Brain microvascular endothelial cell (primary cell): ENCODE measurements around the gene IHH.

ENCODE experiments used
- DNase-seq: peaks from one replicate; pipeline ENCODE4 v3.0.0-alpha.2; 2020
- H3K27ac ChIP-seq: fragments of 250-450 bp; sonication (Bioruptor Pico); 2 replicates; pipeline ENCODE4 v1.5.1; 2020; ENCODE audit warnings: mild to moderate bottlenecking, moderate library complexity
- H3K27me3 ChIP-seq: fragments of 250-450 bp; sonication (Bioruptor Pico); replicated peaks from 2 replicates; pipeline ENCODE4 v1.5.1; 2020; ENCODE audit warnings: mild to moderate bottlenecking
- H3K36me3 ChIP-seq: fragments of 250-450 bp; sonication (Bioruptor Pico); replicated peaks from 2 replicates; pipeline ENCODE4 v1.5.1; 2020; ENCODE audit warnings: mild to moderate bottlenecking
- H3K4me3 ChIP-seq: 2 replicates; pipeline ENCODE4 v1.5.1; 2011; ENCODE audit warnings: low read depth, mild to moderate bottlenecking, control low read depth, low read length, moderate library complexity
- in situ Hi-C: cut with HindIII; loops from 2 replicates; pipeline ENCODE4 v1.10.0; 2017; ENCODE audit warnings: low sequenced_read_pairs, low pct_ligation_motif_present
- TF ChIP-seq, protein P1 (sequence below): IDR thresholded peaks from 2 replicates; pipeline ENCODE4 v1.5.1; 2011; ENCODE audit warnings: low read depth, mild to moderate bottlenecking, moderate library complexity, low read length, control low read depth, inconsistent platforms; ENCODE audit errors: missing control alignments

The IHH gene

DNA sequence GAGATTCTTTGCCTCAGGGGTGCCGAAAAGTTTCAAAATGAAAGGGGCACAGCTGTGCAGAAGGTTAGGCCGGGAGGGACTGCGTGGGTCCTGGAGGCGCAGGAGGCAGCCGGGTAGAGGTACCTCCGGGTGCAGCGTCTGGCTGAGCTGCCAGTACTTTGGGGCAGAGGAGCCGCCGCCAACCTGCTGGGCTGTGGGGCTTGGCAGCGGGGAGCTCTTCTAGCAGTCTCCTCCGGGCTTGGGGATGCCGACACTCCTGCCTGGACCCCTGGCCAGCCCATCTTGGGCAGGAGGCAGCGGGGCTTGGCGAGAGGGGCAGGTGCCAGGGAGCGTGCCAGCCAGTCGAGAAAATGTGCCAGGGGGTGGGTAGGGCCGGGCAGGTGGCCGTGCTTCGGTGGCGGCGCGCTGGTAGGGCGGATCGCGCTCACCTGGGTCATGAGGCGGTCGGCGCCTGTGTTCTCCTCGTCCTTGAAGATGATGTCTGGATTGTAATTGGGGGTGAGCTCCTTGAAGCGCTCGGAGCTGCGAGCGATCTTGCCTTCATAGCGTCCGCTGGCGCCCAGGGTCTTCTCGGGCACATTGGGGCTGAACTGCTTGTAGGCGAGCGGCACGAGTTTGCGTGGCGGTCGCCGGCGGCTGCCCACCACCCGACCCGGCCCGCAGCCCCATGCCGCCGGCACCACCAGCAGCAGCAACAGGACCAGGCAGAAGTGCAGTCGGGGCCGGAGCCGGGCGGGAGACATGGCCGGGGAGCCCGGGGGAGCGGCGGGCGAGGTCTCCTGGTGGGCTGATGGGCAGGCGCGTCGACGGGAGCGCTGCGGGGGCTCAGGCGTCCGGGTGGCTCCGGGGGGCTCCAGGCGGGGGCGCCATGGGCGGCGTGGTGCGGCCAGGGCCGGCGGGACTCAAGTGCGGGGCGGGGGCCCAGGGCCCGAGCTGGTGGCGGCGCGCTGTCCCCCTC is 717 bp downstream of the IHH start:
- TF ChIP-seq, protein P1, sequence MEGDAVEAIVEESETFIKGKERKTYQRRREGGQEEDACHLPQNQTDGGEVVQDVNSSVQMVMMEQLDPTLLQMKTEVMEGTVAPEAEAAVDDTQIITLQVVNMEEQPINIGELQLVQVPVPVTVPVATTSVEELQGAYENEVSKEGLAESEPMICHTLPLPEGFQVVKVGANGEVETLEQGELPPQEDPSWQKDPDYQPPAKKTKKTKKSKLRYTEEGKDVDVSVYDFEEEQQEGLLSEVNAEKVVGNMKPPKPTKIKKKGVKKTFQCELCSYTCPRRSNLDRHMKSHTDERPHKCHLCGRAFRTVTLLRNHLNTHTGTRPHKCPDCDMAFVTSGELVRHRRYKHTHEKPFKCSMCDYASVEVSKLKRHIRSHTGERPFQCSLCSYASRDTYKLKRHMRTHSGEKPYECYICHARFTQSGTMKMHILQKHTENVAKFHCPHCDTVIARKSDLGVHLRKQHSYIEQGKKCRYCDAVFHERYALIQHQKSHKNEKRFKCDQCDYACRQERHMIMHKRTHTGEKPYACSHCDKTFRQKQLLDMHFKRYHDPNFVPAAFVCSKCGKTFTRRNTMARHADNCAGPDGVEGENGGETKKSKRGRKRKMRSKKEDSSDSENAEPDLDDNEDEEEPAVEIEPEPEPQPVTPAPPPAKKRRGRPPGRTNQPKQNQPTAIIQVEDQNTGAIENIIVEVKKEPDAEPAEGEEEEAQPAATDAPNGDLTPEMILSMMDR: no peak
- Histone ChIP-seq H3K4me3 (no peak overlapping the region), H3K36me3 (no peaks in the 10 kb centered on the region), H3K27me3 (peaks cover 77% of the 10 kb centered on the region), H3K27ac (no peak overlapping the region)
- in situ Hi-C loops: no loop called here
- DNase-seq: no peak

DNA sequence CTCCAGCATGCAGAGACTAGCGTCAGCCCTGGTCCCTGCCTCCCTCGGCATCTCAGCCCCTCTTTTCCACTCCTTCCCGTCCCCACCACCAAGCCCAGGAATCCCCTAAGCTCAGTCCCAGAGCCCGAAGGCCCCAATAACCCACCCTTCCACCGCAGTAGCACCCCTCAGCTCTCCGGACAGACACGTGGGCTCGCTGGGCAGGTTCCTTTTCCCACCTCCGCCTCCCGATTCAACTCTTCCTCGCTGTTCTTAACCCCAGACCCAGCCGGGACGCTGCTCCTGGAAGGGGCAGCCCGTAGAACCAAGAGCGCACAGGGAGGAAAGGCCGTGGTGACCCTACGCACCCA is 1.4 kb downstream of the IHH start:
- TF ChIP-seq, protein P1: no peak
- Histone ChIP-seq H3K27me3 (peaks cover 77% of the 10 kb centered on the region), H3K36me3 (no peaks in the 10 kb centered on the region), H3K27ac (no peak overlapping the region), H3K4me3 (no peak overlapping the region)
- in situ Hi-C loops: no loop called here
- DNase-seq: no peak

GRCh38 chr2:219058541-219059374 is 2.0 kb downstream of the IHH start:
- Histone ChIP-seq H3K27me3 (peaks cover 78% of the 10 kb centered on the region), H3K27ac (no peak overlapping the region), H3K36me3 (no peaks in the 10 kb centered on the region), H3K4me3 (no peak overlapping the region)
- TF ChIP-seq, protein P1: no peak
- in situ Hi-C loops: no loop called here
- DNase-seq: no peak

DNA sequence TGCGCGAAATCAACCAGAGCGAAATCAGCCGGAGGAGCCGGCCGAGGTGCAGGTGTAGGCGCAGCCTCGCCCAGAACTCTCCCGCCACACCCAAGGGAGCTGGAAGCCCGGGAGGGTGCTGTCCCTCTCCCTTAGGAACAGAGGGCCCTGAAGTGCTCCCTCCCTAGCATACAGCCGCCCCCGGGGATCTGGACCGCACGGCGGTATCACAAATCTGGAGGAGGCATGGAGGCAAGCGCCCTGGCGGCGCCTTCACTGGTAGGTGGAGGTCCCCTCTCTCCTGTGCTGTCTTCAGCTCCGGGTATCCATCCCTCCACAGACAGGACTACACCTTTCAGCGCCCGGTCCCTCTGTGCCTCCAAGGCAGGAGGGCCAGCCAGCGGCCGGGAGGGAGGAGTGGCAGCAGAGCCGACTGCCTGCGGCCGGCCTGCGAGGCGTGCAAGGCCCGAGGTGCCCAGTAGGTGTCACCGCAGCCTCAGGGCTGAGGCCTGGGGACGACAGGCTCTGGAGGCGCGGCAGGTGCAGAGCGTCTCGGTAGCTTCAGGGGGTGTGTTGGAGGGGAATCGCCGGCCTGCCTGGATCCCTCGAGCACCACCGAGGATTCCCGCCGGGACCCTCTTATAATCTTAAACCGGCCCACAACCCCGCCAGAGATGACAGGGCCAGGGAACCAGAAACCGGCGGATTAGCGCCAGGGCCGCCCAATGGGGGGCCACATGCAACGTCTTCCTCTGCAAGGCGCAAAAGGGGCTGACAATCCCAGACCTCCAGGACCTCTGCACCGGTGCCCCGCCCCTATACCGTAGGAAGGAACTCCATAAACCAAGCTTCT is 2.8 kb downstream of the IHH start:
- Histone ChIP-seq H3K4me3 (no peak overlapping the region), H3K27me3 (peaks cover 75% of the 10 kb centered on the region), H3K27ac (no peak overlapping the region), H3K36me3 (no peaks in the 10 kb centered on the region)
- TF ChIP-seq, protein P1: peak; percentile 89
- peak; percentile 36 for DNase-seq
- in situ Hi-C loops: no loop called here

GRCh38 chr2:219056896-219057708 is 3.6 kb downstream of the IHH start:
- TF ChIP-seq, protein P1: no peak
- Histone ChIP-seq H3K27ac (no peak overlapping the region), H3K27me3 (peaks cover 70% of the 10 kb centered on the region), H3K36me3 (no peaks in the 10 kb centered on the region), H3K4me3 (no peak overlapping the region)
- in situ Hi-C loops: no loop called here
- no peak for DNase-seq
